Lower leg skin (tissue), 4 donors: ENCODE results near the gene NFIA. TPM values are rescaled to one million over a fixed set of nuclear protein-coding genes. Genes with fewer than 3 reads are reported as not detected.

Source experiments
- DNase-seq, 2 donors: peaks; one replicate each; pipeline ENCODE4 v3.0.0-alpha.2; 2019; ENCODE audit warnings: low spot score in 2 of 2
- H3K4me3 ChIP-seq: fragments of 200-600 bp; sonication (generic); 2 replicates; pipeline ENCODE4 v1.5.1; 2017; ENCODE audit warnings: mild to moderate bottlenecking, low read depth; ENCODE audit not compliant: poor library complexity, severe bottlenecking
- POLR2A ChIP-seq, 2 donors: fragments of 450-650 bp; IDR thresholded peaks; one replicate each; pipeline ENCODE4 v1.6.1; 2016 to 2017; ENCODE audit warnings: antibody characterized with exemption in 2 of 2, mild to moderate bottlenecking in 1 of 2, moderate library complexity in 1 of 2
- WGBS, 2 donors: methylation state at CpG; one replicate each; pipeline ENCODE4 v1.1.5; 2018; 5-methylcytosine and 5-hydroxymethylcytosine counted together
- intact Hi-C: fragments of 100-400 bp; cut with DNase I; formaldehyde crosslinking; loops from one replicate; pipeline ENCODE4 v1.15.0; 2023; ENCODE audit warnings: low total_unique reads
- total RNA-seq, 4 donors: library from RNA; depleted of rRNA; stranded (reverse); fragments of >200 nt; gene quantifications; one replicate each; pipeline ENCODE4 v1.1.0, GENCODE V29; 2016
- TF ChIP-seq, protein P1 (sequence below), 3 donors: fragments of 450-650 bp; IDR thresholded peaks; one replicate each; pipeline ENCODE4 v1.5.1; 2016; ENCODE audit warnings: antibody characterized with exemption in 3 of 3, mild to moderate bottlenecking in 3 of 3, moderate library complexity in 2 of 3

Gene NFIA
- total RNA-seq, 4 donors from 2014 or later: 26.0 to 32.5 (median 30.3) TPM

DNA sequence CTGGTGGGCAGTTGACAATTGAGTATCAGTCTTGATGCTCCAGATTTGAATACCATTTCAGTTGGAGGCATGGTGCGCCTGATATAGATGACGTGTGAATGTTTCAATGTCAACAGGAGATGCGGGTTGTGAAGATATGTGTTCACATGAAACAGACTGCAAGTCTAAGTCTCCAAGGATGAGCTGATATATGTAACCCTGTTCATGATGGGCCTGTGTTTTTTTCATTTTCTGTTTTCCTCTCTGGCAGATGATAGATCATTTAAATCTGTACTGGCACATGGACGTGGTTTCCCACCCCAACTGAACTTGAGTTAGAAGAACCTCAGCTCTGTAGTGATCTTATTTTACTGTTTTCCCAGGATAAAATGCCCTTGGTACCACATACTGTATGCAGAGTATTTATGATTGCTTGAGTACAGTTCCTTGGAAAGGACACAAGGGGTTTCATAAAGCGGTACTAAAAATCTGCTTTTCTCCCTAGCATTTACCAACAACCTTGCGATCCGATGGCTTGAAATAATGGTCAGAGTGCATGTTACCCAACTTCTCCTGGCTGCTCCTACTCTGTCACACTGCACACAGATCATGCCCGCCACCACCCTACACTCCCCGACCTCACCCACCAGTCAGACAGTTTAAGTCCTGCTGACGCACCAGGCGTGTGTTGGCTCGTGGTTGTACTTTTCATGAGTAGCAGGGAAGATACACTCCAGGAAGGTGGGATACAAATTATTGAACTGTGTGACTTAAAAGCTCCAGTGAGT is 131.1 kb downstream of the NFIA start:
- DNase-seq: no peak
- no peak overlapping the region for H3K4me3 ChIP-seq
- no peak for TF ChIP-seq POLR2A (IDR thresholded peaks at IDR 0.05)
- TF ChIP-seq, protein P1, sequence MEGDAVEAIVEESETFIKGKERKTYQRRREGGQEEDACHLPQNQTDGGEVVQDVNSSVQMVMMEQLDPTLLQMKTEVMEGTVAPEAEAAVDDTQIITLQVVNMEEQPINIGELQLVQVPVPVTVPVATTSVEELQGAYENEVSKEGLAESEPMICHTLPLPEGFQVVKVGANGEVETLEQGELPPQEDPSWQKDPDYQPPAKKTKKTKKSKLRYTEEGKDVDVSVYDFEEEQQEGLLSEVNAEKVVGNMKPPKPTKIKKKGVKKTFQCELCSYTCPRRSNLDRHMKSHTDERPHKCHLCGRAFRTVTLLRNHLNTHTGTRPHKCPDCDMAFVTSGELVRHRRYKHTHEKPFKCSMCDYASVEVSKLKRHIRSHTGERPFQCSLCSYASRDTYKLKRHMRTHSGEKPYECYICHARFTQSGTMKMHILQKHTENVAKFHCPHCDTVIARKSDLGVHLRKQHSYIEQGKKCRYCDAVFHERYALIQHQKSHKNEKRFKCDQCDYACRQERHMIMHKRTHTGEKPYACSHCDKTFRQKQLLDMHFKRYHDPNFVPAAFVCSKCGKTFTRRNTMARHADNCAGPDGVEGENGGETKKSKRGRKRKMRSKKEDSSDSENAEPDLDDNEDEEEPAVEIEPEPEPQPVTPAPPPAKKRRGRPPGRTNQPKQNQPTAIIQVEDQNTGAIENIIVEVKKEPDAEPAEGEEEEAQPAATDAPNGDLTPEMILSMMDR (IDR thresholded peaks at IDR 0.05): no peak
- intact Hi-C loops: no loop called here
- 88 to 95% methylated on average over 12 of the region's 12 CpGs for WGBS, 2 donors

DNA sequence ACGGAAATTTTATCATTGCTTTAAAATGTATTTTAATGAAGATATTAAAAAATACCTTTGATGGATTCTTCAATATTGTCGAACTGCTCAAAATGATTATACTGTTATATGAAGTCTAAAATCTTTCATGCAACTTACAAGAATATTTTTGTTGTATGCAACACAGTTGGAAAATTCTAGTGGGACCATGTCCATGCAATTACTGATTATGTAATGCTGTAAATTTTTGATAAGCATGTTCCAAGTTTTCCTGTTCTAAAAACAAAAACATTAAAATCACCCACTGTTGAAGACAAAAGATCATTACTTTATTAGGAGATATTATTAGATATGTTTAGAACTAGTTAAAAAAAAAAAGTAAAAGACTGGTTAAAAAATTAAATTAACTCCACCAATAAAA is 132.8 kb downstream of the NFIA start:
- DNase-seq: no peak
- WGBS, 2 donors: 89 to 93% methylated on average over 2 of the region's 2 CpGs
- intact Hi-C loops: no loop called here
- TF ChIP-seq, protein P1 (IDR thresholded peaks at IDR 0.05): no peak
- TF ChIP-seq POLR2A (IDR thresholded peaks at IDR 0.05): no peak
- H3K4me3 ChIP-seq: no peak overlapping the region

GRCh38 chr1:61215676-61216289 is 133.4 kb downstream of the NFIA start:
- intact Hi-C loops: no loop called here
- no peak for DNase-seq
- no peak overlapping the region for H3K4me3 ChIP-seq
- 90 to 92% methylated on average over 6 of the region's 6 CpGs for WGBS, 2 donors
- TF ChIP-seq, protein P1 (IDR thresholded peaks at IDR 0.05): no peak
- TF ChIP-seq POLR2A (IDR thresholded peaks at IDR 0.05): no peak

DNA sequence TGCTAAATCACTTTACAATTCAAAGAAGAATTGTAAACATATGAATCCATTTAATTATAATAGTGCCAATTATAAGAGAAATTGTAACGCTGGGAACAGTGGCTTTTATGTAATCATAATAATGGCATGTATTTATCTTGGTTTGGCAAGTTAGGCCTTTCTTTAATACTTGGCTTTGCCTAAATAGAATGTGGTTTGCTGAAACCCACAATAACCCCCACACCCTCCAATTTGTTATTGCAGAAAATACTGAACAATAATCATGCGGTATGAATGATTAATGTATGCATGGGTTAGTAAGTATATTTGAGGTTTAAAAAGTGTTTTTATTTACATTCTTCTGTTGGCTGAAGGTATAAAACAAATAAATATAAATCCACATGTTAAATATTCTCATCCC is 138.2 kb downstream of the NFIA start:
- no peak overlapping the region for H3K4me3 ChIP-seq
- WGBS, 2 donors: 55 to 64% methylated on average over 2 of the region's 2 CpGs
- intact Hi-C loops: no loop called here

GRCh38 chr1:61221642-61222041 is 139.3 kb downstream of the NFIA start:
- no peak for DNase-seq
- intact Hi-C loops: no loop called here
- TF ChIP-seq, protein P1 (IDR thresholded peaks at IDR 0.05): no peak
- no peak for TF ChIP-seq POLR2A (IDR thresholded peaks at IDR 0.05)
- H3K4me3 ChIP-seq: no peak overlapping the region
- WGBS, 2 donors: 68 to 70% methylated on average over 4 of the region's 4 CpGs

More for the DNA sequence above, 138.2 kb downstream of the NFIA start:
- TF ChIP-seq, protein P1 (IDR thresholded peaks at IDR 0.05): no peak
- TF ChIP-seq POLR2A (IDR thresholded peaks at IDR 0.05): no peak
- DNase-seq: no peak
